ENCODE data around the gene SH3GL3.

GRCh38 chr15:83533410-83533962 lies 86.3 kb downstream of the SH3GL3 start:
- TF ChIP-seq, protein P1, sequence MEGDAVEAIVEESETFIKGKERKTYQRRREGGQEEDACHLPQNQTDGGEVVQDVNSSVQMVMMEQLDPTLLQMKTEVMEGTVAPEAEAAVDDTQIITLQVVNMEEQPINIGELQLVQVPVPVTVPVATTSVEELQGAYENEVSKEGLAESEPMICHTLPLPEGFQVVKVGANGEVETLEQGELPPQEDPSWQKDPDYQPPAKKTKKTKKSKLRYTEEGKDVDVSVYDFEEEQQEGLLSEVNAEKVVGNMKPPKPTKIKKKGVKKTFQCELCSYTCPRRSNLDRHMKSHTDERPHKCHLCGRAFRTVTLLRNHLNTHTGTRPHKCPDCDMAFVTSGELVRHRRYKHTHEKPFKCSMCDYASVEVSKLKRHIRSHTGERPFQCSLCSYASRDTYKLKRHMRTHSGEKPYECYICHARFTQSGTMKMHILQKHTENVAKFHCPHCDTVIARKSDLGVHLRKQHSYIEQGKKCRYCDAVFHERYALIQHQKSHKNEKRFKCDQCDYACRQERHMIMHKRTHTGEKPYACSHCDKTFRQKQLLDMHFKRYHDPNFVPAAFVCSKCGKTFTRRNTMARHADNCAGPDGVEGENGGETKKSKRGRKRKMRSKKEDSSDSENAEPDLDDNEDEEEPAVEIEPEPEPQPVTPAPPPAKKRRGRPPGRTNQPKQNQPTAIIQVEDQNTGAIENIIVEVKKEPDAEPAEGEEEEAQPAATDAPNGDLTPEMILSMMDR (conservative IDR thresholded peaks at IDR 0.05; ENCODE audit: low read length) = no peak
- TF ChIP-seq EZH2phosphoT487 (IDR thresholded peaks at IDR 0.05; ENCODE audit: borderline replicate concordance, low read depth, low read length) = no peak

Measured in OCI-LY7 (cell line).